Lower leg skin (tissue), 3 donors: Measurements from ENCODE around the gene TSSC4.

Experiments used
- POLR2A ChIP-seq, 2 donors: fragments of 450-650 bp; IDR thresholded peaks; one replicate each; pipeline ENCODE4 v1.6.1; 2016 to 2017; ENCODE audit warnings: antibody characterized with exemption in 2 of 2, mild to moderate bottlenecking in 1 of 2, moderate library complexity in 1 of 2
- TF ChIP-seq, protein P1 (sequence below), 3 donors: fragments of 450-650 bp; IDR thresholded peaks; one replicate each; pipeline ENCODE4 v1.5.1; 2016; ENCODE audit warnings: antibody characterized with exemption in 3 of 3, mild to moderate bottlenecking in 3 of 3, moderate library complexity in 2 of 3

DNA sequence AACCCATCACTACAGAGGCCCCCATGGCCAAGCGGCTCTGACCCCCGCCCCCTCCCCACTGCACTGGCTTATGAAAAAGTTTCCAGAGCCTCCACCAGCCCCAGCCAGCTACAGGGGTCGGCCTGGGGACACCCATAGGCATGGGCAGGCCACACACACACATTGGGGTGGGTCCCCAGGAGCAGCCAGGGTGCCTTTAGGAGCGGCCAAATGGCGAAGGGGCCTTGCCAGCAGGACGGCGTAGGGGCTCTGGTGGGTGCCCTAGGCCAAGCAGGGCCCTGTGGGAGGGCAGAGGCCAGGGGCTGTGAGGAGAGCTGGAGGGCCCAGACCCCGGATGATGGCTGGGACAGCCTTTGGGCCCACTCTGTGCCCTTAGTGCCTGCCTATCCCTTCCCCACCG, 10.1 kb downstream of the TSSC4 start:
- TF ChIP-seq POLR2A (IDR thresholded peaks at IDR 0.05) = no peak
- TF ChIP-seq, protein P1, sequence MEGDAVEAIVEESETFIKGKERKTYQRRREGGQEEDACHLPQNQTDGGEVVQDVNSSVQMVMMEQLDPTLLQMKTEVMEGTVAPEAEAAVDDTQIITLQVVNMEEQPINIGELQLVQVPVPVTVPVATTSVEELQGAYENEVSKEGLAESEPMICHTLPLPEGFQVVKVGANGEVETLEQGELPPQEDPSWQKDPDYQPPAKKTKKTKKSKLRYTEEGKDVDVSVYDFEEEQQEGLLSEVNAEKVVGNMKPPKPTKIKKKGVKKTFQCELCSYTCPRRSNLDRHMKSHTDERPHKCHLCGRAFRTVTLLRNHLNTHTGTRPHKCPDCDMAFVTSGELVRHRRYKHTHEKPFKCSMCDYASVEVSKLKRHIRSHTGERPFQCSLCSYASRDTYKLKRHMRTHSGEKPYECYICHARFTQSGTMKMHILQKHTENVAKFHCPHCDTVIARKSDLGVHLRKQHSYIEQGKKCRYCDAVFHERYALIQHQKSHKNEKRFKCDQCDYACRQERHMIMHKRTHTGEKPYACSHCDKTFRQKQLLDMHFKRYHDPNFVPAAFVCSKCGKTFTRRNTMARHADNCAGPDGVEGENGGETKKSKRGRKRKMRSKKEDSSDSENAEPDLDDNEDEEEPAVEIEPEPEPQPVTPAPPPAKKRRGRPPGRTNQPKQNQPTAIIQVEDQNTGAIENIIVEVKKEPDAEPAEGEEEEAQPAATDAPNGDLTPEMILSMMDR (IDR thresholded peaks at IDR 0.05) = no peak
